Measurements from ENCODE around the gene POLR2L. TPM values are rescaled to one million over a fixed set of nuclear protein-coding genes. Genes with fewer than 3 reads are reported as not detected.

Gene POLR2L
- total RNA-seq, 1 experiment from 2014 or later = 397 TPM

DNA sequence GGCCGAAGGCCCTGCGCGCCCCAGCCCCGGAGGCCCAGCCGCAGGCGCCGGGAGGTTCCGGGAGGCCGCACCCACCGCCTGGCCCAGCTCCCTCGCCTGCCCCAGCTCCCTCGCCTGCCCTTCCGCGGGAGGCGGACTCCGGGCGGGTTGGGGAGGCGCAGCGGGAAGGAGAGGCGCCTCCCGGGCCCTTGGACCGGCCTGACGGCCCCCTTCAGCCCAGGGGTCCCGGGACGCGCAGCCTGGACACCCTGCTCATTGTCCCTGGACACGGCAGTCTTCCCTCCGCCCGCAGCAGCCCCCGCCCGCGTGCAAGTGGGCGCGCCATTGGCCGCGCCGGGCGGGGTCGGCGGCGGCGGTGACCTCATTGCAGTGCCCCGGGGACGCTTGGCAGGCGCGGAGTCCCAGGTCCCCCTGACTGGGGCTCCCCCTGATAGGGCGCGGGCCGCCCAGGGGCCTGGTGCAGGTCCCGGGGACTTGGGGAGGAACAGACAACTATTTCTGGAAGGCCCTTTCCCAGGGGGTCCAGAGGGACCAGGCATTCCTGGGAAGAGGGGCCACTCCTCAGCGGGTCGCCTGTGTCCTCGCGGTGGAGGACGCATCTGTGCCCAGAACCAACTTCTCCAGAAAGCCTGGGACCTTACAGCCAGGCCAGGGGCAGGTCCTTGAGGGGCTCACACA is 9.1 kb downstream of the POLR2L start:
- DNase-seq (ENCODE audit: low read depth, low spot score) = no peak
- in situ Hi-C loops (cut with HindIII; ENCODE audit: low pct_unique_long_range_greater_than_20kb, low sequenced_read_pairs) = no loop called here

DNA sequence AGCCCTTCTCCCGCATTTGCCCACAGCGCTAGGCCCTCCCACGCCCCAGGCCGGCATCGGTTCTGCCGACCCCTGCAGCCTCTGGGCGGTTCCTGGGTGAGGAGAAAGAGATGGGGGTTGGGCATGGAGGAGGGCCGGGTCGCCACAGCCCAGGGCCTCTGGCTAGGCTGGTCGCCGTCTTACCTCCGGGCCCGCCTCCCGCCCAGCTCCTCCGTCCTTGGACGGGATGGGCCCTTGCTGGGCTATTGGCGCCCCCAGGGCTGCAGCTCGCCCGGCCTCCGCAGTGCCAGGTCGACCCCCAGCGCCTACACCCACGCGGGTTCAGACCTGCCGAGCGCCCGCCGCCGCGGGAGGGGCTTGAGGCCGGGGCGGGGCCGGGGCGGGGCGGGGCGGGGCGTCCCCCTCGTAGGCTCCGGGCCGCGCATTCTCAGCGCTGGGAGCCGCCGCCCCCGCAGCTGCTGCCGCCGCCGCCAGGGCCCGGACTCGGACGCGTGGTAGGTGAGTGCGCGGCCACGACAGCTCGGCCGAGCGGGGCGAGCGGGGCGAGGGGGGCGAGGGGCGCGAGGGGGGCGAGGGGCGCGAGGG is 9.7 kb downstream of the POLR2L start, which contains the start of gene CD151:
TSS of gene CD151 (plus strand) at position 424 of the 585 bp plus-strand sequence. CDS start 3,118 bp downstream, outside the sequence.
- DNase-seq (ENCODE audit: low read depth, low spot score) = peak; percentile 59
- in situ Hi-C loops (cut with HindIII; ENCODE audit: low pct_unique_long_range_greater_than_20kb, low sequenced_read_pairs) = no loop called here

DNA sequence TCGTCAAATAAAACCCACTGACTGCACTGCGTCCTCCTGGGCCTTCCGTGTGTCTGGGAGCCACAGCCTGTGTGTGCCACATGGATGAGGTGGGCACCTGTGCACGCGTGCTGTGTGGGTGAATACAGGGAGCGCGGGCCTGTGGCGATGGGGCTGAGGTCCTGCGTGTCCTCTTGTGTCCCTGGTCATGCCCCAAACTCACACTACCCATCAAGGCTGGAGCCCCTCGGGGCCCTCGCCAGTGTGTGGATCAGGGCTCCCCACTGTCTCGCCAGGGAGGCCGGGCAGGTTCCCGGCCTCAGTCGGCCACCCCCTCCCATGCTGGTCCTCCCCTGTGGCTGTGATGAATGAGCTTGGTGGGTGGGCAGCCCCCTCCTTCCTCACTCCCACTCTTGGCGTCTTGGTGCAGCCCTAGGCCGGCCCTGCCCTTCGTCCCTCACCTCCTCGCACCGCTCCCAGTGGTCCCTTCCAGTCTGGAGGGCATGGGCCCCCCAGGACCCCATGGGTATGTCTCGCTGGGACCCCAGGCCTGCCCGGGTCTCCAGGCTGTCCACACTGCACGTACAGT is 10.3 kb downstream of the POLR2L start:
- in situ Hi-C loops (cut with HindIII; ENCODE audit: low pct_unique_long_range_greater_than_20kb, low sequenced_read_pairs) = no loop called here
- no peak for DNase-seq (ENCODE audit: low read depth, low spot score)

DNA sequence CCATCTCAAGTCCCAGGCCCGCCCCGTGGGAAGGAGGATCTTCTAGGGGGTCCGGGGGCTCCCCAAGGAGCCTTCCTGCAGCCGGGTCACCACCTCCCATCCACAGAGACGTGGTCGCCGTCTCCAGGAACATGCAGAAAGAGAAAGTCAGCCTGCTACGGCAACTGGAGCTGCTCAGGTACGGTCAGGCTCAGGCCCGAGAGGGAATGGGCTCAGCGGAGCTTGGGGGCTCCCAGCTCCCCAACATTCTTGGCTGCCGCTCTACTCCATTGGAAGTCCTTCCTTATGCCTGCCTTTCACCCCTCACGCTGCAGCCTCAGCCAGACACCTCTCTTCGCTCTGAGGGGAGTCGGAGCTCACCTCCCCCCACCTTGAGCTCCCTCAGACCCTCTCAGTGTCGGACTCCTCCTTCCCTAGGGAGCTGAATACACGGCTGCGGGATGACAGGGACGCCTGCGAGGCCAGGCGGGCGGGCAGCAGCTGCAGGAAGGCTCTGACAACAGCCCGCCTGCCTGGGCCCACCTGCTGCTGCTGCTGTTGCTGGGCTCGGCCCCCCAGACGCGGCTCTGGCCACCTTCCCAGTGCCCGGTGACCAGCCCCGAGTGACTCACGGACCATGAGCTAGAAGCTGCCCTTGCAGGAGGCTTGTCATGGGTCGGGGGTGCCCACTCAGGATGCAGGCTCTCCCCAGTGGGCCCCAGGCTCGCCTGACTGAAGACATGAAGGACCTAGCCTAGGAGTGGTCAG is 11.0 kb downstream of the POLR2L start:
- in situ Hi-C loops (cut with HindIII; ENCODE audit: low pct_unique_long_range_greater_than_20kb, low sequenced_read_pairs) = no loop called here
- no peak for DNase-seq (ENCODE audit: low read depth, low spot score)

DNA sequence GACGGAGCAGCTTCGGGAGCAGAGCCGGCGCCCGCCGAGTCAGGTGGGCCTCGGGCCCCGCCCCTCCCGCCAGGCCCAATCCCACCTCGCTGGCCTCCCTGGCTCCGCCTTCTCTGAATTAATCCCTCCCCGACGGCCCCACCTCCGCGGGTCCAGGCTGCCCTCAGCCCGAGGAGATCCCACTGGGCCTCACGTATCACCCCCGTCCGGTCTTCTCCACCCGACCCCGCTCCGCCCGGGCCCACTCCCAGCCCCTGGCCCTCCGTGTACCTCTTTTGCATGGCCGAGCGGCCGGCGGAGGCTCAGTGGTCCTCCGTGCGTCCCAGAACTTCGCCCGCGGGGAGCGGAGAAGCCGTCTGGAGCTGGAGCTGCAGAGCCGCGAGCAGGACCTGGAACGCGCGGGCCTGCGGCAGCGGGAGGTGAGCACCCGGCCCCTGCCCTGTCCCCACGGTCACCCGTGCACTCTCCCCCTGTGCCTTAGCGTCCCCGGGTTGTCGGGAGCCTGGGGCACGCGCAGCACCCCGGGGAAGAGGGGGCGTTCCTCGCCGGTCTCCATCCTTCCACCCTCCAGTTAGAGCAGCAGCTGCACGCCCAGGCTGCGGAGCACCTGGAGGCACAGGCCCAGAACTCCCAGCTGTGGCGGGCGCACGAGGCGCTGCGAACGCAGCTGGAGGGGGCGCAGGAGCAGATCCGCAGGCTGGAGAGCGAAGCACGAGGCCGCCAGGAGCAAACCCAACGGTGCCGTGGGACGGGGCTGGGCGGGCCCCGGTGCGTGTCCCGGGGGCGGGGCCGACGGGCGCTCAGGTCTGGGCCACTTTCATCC is 11.8 kb downstream of the POLR2L start:
- in situ Hi-C loops (cut with HindIII; ENCODE audit: low pct_unique_long_range_greater_than_20kb, low sequenced_read_pairs) = no loop called here
- DNase-seq (ENCODE audit: low read depth, low spot score) = no peak

DNA sequence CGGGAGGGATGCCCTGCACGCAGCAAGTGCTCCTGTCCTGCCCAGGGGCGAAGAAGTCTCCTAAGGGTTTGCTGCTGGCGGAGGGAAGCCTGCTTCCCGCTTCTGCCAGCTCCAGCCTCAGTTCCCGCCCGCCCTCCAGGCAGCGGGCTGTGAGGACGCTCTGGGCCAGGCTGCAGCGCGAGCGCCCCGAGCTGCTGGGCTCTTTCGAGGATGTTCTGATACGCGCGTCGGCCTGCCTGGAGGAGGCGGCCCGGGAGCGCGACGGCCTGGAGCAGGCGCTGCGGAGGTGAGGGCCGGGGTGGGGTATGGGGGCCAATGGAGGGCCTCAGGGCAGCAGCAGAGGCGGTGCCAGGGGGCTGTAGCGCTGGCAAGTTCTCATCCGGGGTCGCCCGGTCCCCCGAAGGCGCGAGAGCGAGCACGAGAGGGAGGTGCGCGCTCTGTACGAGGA is 12.5 kb downstream of the POLR2L start:
- in situ Hi-C loops (cut with HindIII; ENCODE audit: low pct_unique_long_range_greater_than_20kb, low sequenced_read_pairs) = no loop called here
- no peak for DNase-seq (ENCODE audit: low read depth, low spot score)

DNA sequence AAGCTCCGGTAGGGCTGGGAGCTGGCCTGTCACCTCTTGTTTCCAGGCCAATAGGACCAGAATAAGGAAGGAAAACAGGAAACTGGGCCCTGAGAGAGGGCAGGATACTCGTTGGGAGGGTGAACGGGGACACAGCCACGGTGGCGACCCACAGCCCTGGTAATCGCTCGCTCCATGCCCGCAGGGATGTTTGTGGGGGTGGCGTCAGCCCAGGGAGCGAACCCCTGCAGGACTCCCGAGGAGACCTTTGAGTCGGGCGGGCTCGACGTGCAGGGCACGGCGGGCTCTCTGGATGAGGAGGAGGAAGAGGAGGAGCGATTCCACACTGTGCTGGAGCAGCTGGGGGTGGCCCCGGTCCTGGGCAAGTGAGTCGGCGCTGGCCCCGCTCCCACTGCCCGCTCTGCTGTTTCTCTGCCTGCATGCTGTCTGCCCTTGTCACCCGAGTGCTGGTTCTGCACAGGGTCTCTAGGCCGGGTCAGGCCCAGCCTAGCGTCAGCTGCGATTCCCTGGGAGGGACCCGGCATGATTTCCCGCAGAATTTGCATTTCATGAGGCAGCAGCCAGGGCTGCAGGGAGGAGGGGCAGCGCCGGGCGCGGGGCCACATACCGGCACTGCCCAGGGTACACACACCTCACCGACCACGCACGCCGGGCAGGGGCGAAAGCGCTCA is 13.0 kb downstream of the POLR2L start:
- in situ Hi-C loops (cut with HindIII; ENCODE audit: low pct_unique_long_range_greater_than_20kb, low sequenced_read_pairs) = no loop called here
- DNase-seq (ENCODE audit: low read depth, low spot score) = no peak

DNA sequence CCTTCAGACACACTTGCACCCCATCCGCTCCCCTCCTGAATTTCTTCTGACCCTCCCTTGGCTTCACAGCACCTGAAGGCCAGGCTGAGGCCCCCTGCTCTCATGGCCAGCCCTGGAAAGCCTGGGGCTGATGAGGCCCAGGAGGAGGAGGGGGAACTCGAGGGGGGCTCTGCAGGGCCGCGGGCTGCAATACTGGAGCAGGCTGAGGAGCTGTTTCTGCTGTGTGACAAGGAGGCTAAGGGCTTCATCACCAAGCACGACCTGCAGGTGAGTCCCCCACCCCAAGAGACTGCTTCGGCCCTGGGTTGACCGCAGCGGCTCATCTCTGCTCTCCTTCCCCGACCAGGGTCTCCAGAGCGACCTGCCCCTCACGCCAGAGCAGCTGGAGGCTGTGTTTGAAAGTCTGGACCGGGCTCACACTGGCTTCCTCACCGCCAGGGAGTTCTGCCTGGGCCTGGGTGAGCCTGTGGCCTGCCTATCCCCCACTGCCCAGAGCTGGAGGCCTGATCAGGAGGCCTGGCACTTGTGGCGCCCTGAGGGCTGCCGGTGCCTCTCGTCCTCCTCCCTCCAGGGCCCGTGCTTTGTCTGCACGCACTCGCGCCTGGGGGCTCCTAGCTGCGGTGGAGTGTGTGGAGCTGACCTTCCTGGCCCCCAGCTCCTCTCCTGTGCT is 13.7 kb downstream of the POLR2L start:
- no peak for DNase-seq (ENCODE audit: low read depth, low spot score)
- in situ Hi-C loops (cut with HindIII; ENCODE audit: low pct_unique_long_range_greater_than_20kb, low sequenced_read_pairs) = no loop called here

DNA sequence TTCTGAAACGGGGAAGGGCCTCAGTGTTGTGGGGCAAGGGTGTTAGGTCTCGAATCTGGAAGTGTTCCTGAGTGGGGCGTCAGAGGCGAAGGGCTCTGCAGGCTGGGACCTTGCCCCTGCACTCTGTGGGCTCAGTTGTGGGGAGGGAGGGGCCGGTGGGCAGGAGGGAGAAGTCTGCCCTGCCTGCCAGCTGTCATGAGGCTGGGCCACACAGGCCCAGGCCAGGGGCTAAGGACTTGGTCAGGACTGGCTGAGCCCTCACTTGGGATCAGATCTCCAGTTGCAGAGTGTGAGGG is 14.5 kb downstream of the POLR2L start, which contains the start of gene CRACR2B:
TSS of gene CRACR2B (plus strand) at position 23 of the 296 bp plus-strand sequence. CDS start 689 bp downstream, outside the sequence.
- in situ Hi-C loops (cut with HindIII; ENCODE audit: low pct_unique_long_range_greater_than_20kb, low sequenced_read_pairs) = no loop called here
- DNase-seq (ENCODE audit: low read depth, low spot score) = no peak

DNA sequence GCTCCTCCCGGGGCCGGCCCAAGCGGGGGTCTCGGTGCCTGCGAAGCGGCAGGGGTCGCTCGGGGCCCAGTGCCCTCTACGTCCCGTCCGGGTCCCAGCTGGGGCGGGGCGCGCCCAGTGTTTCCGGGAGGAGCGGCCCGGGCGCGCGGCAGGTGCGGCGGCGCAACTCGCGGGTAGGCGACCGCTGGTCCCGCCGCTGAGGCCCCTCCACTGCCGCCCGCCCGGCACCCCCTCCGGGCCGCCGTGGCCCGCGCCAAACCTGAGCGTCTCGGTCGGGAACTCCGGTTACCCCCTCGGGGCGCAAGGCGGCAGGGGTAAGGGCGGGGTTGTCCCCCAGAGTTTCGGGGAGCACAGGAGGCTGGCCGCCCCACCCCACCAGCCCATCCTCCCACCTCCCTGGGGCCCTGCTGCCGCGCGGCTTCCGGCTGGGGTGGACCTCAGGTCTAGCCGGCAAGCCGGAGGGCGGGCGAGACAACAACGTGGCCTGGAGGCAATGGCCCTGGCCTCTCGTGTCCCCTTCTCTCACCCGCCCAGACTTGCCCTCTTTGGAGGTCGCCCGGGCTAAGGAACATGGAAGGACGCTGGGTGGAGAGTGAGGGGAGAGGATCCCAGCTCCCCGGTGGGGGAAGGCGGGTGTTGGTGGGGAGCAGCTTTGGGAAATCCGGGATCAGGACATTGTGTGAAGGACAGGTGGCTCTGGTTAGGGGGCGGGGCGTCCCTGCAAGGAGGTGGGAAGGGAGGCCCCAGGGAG is 15.0 kb downstream of the POLR2L start:
- in situ Hi-C loops (cut with HindIII; ENCODE audit: low pct_unique_long_range_greater_than_20kb, low sequenced_read_pairs) = no loop called here

DNA sequence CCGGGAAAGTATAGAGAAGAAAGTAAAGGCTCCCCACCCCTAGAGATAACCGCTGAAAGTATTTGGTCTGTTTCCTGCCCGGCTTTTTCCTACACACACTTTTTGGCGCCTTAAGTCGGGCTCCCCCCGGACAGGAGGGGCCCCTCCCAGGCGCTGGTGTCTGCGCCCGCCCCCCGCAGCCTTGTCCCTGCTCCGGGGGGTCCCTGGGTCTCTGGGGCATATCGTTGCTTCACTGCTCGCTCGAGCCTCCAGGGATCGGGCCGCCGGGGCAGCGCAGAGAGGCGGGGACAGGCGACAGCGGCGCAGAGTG is 15.5 kb downstream of the POLR2L start:
- DNase-seq (ENCODE audit: low read depth, low spot score) = no peak
- in situ Hi-C loops (cut with HindIII; ENCODE audit: low pct_unique_long_range_greater_than_20kb, low sequenced_read_pairs) = no loop called here

More for the DNA sequence above, 15.0 kb downstream of the POLR2L start:
- DNase-seq (ENCODE audit: low read depth, low spot score) = no peak

DNA sequence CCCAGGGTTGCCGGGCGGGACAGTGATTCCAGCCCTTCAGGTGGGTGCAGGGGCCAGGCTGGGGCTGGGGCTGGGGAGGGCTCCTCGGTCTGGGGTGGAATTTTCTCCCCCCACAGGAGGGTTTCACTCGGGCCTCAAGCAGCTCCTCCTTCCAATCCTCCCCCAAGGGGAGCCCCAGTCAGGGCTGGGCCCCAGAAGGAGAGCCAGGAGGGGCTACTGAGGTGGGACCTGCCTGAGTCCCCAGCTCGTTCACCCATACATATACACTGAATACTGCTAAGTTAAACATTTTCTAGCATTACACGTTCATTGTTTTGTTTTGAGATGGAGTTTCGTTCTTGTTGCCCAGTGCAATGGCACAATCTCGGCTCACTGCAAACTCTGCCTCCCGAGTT is 16.1 kb downstream of the POLR2L start:
- in situ Hi-C loops (cut with HindIII; ENCODE audit: low pct_unique_long_range_greater_than_20kb, low sequenced_read_pairs) = no loop called here
- DNase-seq (ENCODE audit: low read depth, low spot score) = no peak

DNA sequence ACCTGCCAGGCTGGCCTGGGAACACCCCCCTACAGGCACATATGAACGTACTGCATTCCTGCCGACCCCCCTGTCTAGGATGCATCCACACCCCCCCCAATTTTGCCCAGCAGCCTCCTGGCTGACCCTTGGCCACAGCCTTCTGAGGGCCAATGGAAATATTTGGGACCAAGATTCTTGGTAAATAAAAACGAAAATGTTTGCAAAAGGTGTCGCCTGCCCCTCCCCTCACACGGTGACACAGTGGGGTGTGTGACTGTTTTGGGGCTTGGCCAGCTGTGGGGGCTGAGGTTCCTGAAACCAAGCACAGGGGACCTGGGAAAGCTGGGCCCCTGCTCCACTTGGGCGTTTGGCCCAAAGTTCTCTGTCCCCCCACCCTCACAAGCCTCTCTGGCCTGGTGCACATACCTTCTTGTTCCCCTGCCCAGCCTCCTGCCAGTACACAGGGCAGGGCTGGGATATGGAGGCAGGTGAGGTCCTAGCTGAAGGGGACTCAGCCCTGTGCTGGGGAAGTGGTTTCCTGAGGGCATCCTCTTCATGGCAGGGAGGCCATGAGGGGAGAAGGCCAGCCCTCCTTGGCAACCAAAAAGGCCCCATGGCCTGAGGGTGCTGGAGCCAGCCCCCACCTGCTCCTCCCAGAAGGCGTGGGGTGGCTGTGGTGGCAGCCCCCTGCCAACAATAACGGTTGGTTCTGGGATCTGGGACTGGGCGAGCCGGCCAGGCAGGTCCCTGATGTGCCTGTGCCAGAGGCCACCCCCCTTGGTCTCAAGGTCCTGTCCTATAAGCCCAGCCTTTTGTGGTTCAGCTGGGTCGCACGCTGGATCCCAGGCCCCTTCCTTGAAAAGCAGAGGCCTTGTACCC is 16.7 kb downstream of the POLR2L start:
- in situ Hi-C loops (cut with HindIII; ENCODE audit: low pct_unique_long_range_greater_than_20kb, low sequenced_read_pairs) = no loop called here

DNA sequence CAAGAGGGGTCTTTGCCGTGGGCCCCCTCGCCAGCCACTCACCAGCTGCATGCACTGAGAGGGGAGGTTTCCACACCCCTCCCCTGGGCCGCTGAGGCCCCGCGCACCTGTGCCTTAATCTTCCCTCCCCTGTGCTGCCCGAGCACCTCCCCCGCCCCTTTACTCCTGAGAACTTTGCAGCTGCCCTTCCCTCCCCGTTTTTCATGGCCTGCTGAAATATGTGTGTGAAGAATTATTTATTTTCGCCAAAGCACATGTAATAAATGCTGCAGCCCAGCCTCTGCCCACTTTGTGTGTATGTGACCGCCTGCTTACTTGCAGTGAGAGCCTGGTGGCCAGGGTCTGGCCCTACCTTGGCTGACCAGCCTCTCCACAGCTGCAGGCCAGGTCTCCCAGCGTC is 17.4 kb downstream of the POLR2L start:
- no peak for DNase-seq (ENCODE audit: low read depth, low spot score)
- in situ Hi-C loops (cut with HindIII; ENCODE audit: low pct_unique_long_range_greater_than_20kb, low sequenced_read_pairs) = no loop called here

More for the DNA sequence above, 16.7 kb downstream of the POLR2L start:
- DNase-seq (ENCODE audit: low read depth, low spot score) = no peak

DNA sequence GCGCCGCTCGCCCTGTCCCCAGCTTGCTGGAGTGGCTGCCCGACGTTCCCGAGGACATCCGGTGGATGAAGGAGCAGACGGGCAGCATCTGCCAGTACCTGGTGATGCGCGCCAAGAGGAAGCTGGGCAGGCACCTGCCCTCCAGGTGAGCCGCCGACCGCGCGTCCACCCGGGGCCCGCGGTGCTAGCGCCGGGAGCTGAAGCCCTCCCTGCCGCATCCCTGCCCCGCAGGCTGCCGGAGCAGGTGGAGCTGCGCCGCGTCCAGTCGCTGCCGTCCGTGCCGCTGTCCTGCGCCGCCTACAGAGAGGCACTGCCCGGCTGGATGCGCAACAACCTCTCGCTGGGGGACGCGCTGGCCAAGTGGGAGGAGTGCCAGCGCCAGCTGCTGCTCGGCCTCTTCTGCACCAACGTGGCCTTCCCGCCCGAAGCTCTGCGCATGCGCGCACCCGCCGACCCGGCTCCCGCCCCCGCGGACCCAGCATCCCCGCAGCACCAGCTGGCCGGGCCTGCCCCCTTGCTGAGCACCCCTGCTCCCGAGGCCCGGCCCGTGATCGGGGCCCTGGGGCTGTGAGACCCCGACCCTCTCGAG is 17.9 kb downstream of the POLR2L start:
- in situ Hi-C loops (cut with HindIII; ENCODE audit: low pct_unique_long_range_greater_than_20kb, low sequenced_read_pairs) = no loop called here
- no peak for DNase-seq (ENCODE audit: low read depth, low spot score)
